Measurements from ENCODE around the gene TEX19. TPM values are rescaled to one million over a fixed set of nuclear protein-coding genes. Genes with fewer than 3 reads are reported as not detected.
"Not testable (repeated sequence)": the region's sequence is repeated elsewhere in the genome, so short reads cannot be mapped to it uniquely, and the experiment has no call there.

Gene TEX19
- total and polyA plus RNA-seq, 3 donors from 2014 or later: 21.9 to 37.8 (median 31.2) TPM

- no peaks in the 10 kb centered on the region for H3K36me3 ChIP-seq (ENCODE audit: low read depth, missing control alignments)
- no peaks in the 10 kb centered on the region for H3K27me3 ChIP-seq
- TF ChIP-seq POLR2A (IDR thresholded peaks at IDR 0.05): no peak
- TF ChIP-seq, protein P1, sequence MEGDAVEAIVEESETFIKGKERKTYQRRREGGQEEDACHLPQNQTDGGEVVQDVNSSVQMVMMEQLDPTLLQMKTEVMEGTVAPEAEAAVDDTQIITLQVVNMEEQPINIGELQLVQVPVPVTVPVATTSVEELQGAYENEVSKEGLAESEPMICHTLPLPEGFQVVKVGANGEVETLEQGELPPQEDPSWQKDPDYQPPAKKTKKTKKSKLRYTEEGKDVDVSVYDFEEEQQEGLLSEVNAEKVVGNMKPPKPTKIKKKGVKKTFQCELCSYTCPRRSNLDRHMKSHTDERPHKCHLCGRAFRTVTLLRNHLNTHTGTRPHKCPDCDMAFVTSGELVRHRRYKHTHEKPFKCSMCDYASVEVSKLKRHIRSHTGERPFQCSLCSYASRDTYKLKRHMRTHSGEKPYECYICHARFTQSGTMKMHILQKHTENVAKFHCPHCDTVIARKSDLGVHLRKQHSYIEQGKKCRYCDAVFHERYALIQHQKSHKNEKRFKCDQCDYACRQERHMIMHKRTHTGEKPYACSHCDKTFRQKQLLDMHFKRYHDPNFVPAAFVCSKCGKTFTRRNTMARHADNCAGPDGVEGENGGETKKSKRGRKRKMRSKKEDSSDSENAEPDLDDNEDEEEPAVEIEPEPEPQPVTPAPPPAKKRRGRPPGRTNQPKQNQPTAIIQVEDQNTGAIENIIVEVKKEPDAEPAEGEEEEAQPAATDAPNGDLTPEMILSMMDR (IDR thresholded peaks at IDR 0.05): no peak
- intact Hi-C loops (cut with DNase I; ENCODE audit: low total_unique reads): loop anchor here (10.0 kb wide), 1 partner anchor 57 kb away; the partner anchor contains the start of genes HEXD and OGFOD3
- no peaks in the 10 kb centered on the region for H3K9me3 ChIP-seq
- WGBS, 2 donors: 71 to 81% methylated on average over 2 of the region's 2 CpGs
- H3K4me3 ChIP-seq: no peak overlapping the region
- H3K4me1 ChIP-seq: no peaks in the 10 kb centered on the region
- H3K27ac ChIP-seq: no peak overlapping the region
- DNase-seq: no peak
Measured at GRCh38 chr17:82357394-82357793, 1.7 kb upstream of the TEX19 start.

DNA sequence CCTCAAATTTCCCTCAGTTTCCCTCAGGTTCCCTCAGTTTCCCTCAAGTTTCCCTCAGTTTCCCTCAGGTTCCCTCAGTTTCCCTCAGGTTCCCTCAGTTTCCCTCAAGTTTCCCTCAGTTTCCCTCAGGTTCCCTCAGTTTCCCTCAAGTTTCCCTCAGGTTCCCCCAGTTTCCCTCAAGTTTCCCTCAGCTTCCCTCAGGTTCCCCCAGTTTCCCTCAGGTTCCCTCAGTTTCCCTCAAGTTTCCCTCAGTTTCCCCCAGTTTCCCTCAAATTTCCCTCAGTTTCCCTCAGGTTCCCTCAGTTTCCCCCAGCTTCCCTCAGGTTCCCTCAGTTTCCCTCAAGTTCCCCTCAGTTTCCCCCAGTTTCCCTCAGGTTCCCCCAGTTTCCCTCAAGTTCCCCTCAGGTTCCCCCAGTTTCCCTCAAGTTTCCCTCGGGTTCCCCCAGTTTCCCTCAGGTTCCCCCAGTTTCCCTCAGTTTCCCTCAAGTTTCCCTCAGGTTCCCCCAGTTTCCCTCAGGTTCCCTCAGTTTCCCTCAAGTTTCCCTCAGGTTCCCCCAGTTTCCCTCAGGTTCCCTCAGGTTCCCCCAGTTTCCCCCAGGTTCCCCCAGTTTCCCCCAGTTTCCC, 516 bp downstream of the TEX19 start:
- DNase-seq: not testable (repeated sequence)
- intact Hi-C loops (cut with DNase I; ENCODE audit: low total_unique reads): loop anchor here (10.0 kb wide), 1 partner anchor 55 kb away; the partner anchor contains the start of genes HEXD and OGFOD3

GRCh38 chr17:82361885-82362633, 3.0 kb downstream of the TEX19 start:
- TF ChIP-seq, protein P1 (IDR thresholded peaks at IDR 0.05): no peak
- Histone ChIP-seq H3K9me3 (no peaks in the 10 kb centered on the region), H3K27ac (no peak overlapping the region), H3K4me3 (no peak overlapping the region), H3K27me3 (no peaks in the 10 kb centered on the region), H3K4me1 (no peaks in the 10 kb centered on the region), H3K36me3 (ENCODE audit: low read depth, missing control alignments) (no peaks in the 10 kb centered on the region)
- WGBS, 2 donors: 90 to 95% methylated on average over 6 of the region's 6 CpGs
- intact Hi-C loops (cut with DNase I; ENCODE audit: low total_unique reads): no loop called here
- no peak for DNase-seq

More for the DNA sequence above, 516 bp downstream of the TEX19 start:
- not testable (repeated sequence) for H3K36me3 ChIP-seq (ENCODE audit: low read depth, missing control alignments); H3K4me3 ChIP-seq; H3K4me1 ChIP-seq; H3K9me3 ChIP-seq; H3K27me3 ChIP-seq; H3K27ac ChIP-seq
- WGBS, 2 donors: 67 to 80% methylated on average over 1 of the region's 1 CpG

GRCh38 chr17:82365606-82366295, 6.7 kb downstream of the TEX19 start:
- DNase-seq: no peak
- H3K27ac ChIP-seq: no peak overlapping the region
- intact Hi-C loops (cut with DNase I; ENCODE audit: low total_unique reads): no loop called here
- 70 to 81% methylated on average over 6 of the region's 6 CpGs for WGBS, 2 donors
- no peak overlapping the region for H3K4me3 ChIP-seq
- no peaks in the 10 kb centered on the region for H3K4me1 ChIP-seq
- H3K9me3 ChIP-seq: no peaks in the 10 kb centered on the region
- TF ChIP-seq POLR2A (IDR thresholded peaks at IDR 0.05): no peak
- TF ChIP-seq, protein P1 (IDR thresholded peaks at IDR 0.05): no peak
- H3K27me3 ChIP-seq: no peaks in the 10 kb centered on the region
- H3K36me3 ChIP-seq (ENCODE audit: low read depth, missing control alignments): no peaks in the 10 kb centered on the region

GRCh38 chr17:82366749-82367148, 7.7 kb downstream of the TEX19 start:
- Histone ChIP-seq H3K27ac (no peak overlapping the region), H3K4me1 (no peaks in the 10 kb centered on the region), H3K9me3 (no peaks in the 10 kb centered on the region), H3K4me3 (no peak overlapping the region), H3K36me3 (ENCODE audit: low read depth, missing control alignments) (no peaks in the 10 kb centered on the region), H3K27me3 (no peaks in the 10 kb centered on the region)
- no peak for TF ChIP-seq POLR2A (IDR thresholded peaks at IDR 0.05)
- TF ChIP-seq, protein P1 (IDR thresholded peaks at IDR 0.05): no peak
- WGBS, 2 donors: 90 to 91% methylated on average over 7 of the region's 7 CpGs
- DNase-seq: no peak
- intact Hi-C loops (cut with DNase I; ENCODE audit: low total_unique reads): no loop called here
